HEK293T (cell line): ENCODE data around the gene C2CD2.
"Not testable (repeated sequence)": the region's sequence is repeated elsewhere in the genome, so short reads cannot be mapped to it uniquely, and the experiment has no call there.

Source experiments
- CTCF ChIA-PET: fragments of 350-600 bp; formaldehyde crosslinking; extraction: SDS; loops from one replicate; lab custom pipeline; 2021; ENCODE audit warnings: antibody characterized with exemption, inconsistent platforms; lab: Yijun Ruan, JAX
- POLR2A ChIA-PET: fragments of 350-600 bp; formaldehyde crosslinking; extraction: SDS; loops from one replicate; lab custom pipeline; 2020; ENCODE audit warnings: antibody characterized with exemption, inconsistent platforms; lab: Yijun Ruan, JAX
- DNase-seq: peaks from one replicate; pipeline ENCODE4 v3.0.0; 2012; ENCODE audit warnings: mixed read lengths; ENCODE audit errors: extremely low spot score
- ARNT ChIP-seq: fragments of 450-650 bp; IDR thresholded peaks from 2 replicates; pipeline ENCODE4 v1.6.1; 2017; ENCODE audit warnings: mild to moderate bottlenecking
- BHLHE40 ChIP-seq: fragments of 450-650 bp; IDR thresholded peaks from 2 replicates; pipeline ENCODE4 v1.6.1; 2016; ENCODE audit warnings: mild to moderate bottlenecking, moderate library complexity, borderline replicate concordance
- CTBP1 ChIP-seq: fragments of 450-650 bp; IDR thresholded peaks from 2 replicates; pipeline ENCODE4 v1.6.1; 2016; ENCODE audit warnings: borderline replicate concordance
- ELF4 ChIP-seq: fragments of 450-650 bp; IDR thresholded peaks from 2 replicates; pipeline ENCODE4 v1.6.1; 2017; ENCODE audit warnings: antibody characterized with exemption
- FOXA1 ChIP-seq: fragments of 450-650 bp; IDR thresholded peaks from 2 replicates; pipeline ENCODE4 v1.6.1; 2016; ENCODE audit warnings: mild to moderate bottlenecking
- FOXK2 ChIP-seq: fragments of 450-650 bp; IDR thresholded peaks from 2 replicates; pipeline ENCODE4 v1.6.1; 2016; ENCODE audit warnings: mild to moderate bottlenecking
- FOXM1 ChIP-seq: fragments of 450-650 bp; IDR thresholded peaks from 2 replicates; pipeline ENCODE4 v1.6.1; 2017; ENCODE audit warnings: mild to moderate bottlenecking, borderline replicate concordance
- HDGF ChIP-seq: fragments of 450-650 bp; IDR thresholded peaks from 2 replicates; pipeline ENCODE4 v1.6.1; 2017; ENCODE audit warnings: antibody characterized with exemption, borderline replicate concordance
- L3MBTL2 ChIP-seq: fragments of 450-650 bp; conservative IDR thresholded peaks from 2 replicates; pipeline ENCODE4 v1.6.1; 2016; ENCODE audit warnings: mild to moderate bottlenecking
- LEF1 ChIP-seq: fragments of 450-650 bp; IDR thresholded peaks from 2 replicates; pipeline ENCODE4 v1.6.1; 2017; ENCODE audit warnings: mild to moderate bottlenecking, borderline replicate concordance
- NFRKB ChIP-seq: fragments of 450-650 bp; IDR thresholded peaks from 2 replicates; pipeline ENCODE4 v1.6.1; 2016; ENCODE audit warnings: mild to moderate bottlenecking, moderate library complexity
- PKNOX1 ChIP-seq: fragments of 450-650 bp; IDR thresholded peaks from 2 replicates; pipeline ENCODE4 v1.6.1; 2016
- SP1 ChIP-seq: fragments of 450-650 bp; IDR thresholded peaks from 2 replicates; pipeline ENCODE4 v1.6.1; 2017
- SUZ12 ChIP-seq: fragments of 450-650 bp; IDR thresholded peaks from 2 replicates; pipeline ENCODE4 v1.6.1; 2016; ENCODE audit warnings: mild to moderate bottlenecking
- TARDBP ChIP-seq: fragments of 450-650 bp; IDR thresholded peaks from 2 replicates; pipeline ENCODE4 v1.6.1; 2016
- ZNF384 ChIP-seq: fragments of 450-650 bp; IDR thresholded peaks from 2 replicates; pipeline ENCODE4 v1.6.1; 2016

The C2CD2 gene

GRCh38 chr21:41961753-41962152, 7.9 kb upstream of the C2CD2 start:
- TF ChIP-seq FOXM1 (no peak), BHLHE40 (no peak), SP1 (no peak), CTBP1 (no peak), FOXA1 (no peak), L3MBTL2 (no peak), HDGF (no peak), ZNF384 (no peak), PKNOX1 (no peak), NFRKB (no peak), LEF1 (no peak), ARNT (no peak), ELF4 (no peak), TARDBP (no peak), SUZ12 (no peak), FOXK2 (no peak)
- no peak for DNase-seq
- POLR2A ChIA-PET, result no interaction called here

DNA sequence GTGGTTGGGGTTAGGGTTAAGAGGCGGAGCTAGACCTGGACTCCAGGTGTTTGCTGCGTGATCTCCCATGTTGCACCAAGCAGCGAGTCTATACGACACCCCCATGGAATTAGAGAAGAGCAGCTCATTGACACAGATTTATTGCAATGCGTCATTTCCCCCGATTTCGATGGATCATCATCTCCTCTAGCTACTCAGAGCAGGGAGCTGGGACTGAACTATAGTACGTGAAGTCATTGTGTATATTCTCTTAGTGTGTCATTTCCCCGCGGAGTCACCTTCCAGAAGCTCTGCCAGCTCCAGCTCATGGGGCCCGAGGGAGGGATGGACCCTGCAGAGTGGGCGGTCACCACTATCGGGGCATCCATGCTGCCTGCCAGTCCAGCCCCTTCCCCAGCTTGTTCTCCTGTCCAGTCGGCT, 7.5 kb upstream of the C2CD2 start:
- POLR2A ChIA-PET, result no interaction called here
- CTCF ChIA-PET, result interaction anchor here (1.6 kb wide), 1 partner anchor 13 kb away, joined by 3 read pairs; no protein-coding TSS in a partner anchor
- no peak for DNase-seq
- TF ChIP-seq ZNF384, result no peak
- no peak for TF ChIP-seq BHLHE40
- TF ChIP-seq FOXK2, result no peak
- no peak for TF ChIP-seq FOXM1
- no peak for TF ChIP-seq LEF1
- TF ChIP-seq SP1, result no peak
- no peak for TF ChIP-seq TARDBP
- TF ChIP-seq FOXA1, result no peak
- no peak for TF ChIP-seq PKNOX1
- no peak for TF ChIP-seq CTBP1
- no peak for TF ChIP-seq HDGF
- TF ChIP-seq SUZ12, result no peak
- TF ChIP-seq L3MBTL2, result no peak
- TF ChIP-seq ELF4, result no peak

More at GRCh38 chr21:41961753-41962152, 7.9 kb upstream of the C2CD2 start:
- CTCF ChIA-PET, result interaction anchor here (0.6 to 1.6 kb wide), 2 partner anchors 12 to 446 kb away, joined by 3 read pairs; no protein-coding TSS in a partner anchor

GRCh38 chr21:41960386-41960785, 6.6 kb upstream of the C2CD2 start:
- CTCF ChIA-PET, result interaction anchor here (1.6 kb wide), 1 partner anchor 14 kb away, joined by 3 read pairs; no protein-coding TSS in a partner anchor
- no peak for DNase-seq
- TF ChIP-seq ARNT, result no peak
- TF ChIP-seq FOXM1, result no peak
- no peak for TF ChIP-seq ZNF384
- no peak for TF ChIP-seq FOXK2
- TF ChIP-seq L3MBTL2, result no peak
- no peak for TF ChIP-seq ELF4
- no peak for TF ChIP-seq CTBP1
- no peak for TF ChIP-seq TARDBP
- no peak for TF ChIP-seq SP1
- no peak for TF ChIP-seq BHLHE40
- POLR2A ChIA-PET, result no interaction called here

DNA sequence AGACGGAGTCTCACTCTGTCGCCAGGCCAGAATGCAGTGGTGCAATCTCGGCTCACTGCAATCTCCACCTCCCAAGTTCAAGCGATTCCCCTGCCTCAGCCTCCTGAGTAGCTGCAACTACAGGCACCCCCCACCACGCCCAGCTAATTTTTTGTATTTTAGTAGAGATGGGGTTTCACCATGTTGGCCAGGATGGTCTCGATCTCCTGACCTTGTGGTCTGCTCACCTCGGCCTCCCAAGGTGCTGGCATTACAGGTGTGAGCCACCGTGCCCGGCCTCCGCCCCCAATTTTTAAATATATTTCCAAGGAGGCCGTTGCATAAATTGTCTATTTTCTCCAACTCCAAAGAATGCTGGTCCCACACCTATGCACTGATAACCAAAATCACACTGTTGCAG, 5.9 kb upstream of the C2CD2 start:
- CTCF ChIA-PET, DNase-seq, POLR2A ChIA-PET: not testable (repeated sequence)

GRCh38 chr21:41958886-41959563, 5.2 kb upstream of the C2CD2 start:
- TF ChIP-seq HDGF (no peak), PKNOX1 (no peak), TARDBP (no peak), ZNF384 (no peak), FOXK2 (no peak), SP1 (no peak), ELF4 (no peak), BHLHE40 (no peak), FOXA1 (no peak)
- ChIA-PET POLR2A (no interaction called here), CTCF (no interaction called here)
- no peak for DNase-seq

DNA sequence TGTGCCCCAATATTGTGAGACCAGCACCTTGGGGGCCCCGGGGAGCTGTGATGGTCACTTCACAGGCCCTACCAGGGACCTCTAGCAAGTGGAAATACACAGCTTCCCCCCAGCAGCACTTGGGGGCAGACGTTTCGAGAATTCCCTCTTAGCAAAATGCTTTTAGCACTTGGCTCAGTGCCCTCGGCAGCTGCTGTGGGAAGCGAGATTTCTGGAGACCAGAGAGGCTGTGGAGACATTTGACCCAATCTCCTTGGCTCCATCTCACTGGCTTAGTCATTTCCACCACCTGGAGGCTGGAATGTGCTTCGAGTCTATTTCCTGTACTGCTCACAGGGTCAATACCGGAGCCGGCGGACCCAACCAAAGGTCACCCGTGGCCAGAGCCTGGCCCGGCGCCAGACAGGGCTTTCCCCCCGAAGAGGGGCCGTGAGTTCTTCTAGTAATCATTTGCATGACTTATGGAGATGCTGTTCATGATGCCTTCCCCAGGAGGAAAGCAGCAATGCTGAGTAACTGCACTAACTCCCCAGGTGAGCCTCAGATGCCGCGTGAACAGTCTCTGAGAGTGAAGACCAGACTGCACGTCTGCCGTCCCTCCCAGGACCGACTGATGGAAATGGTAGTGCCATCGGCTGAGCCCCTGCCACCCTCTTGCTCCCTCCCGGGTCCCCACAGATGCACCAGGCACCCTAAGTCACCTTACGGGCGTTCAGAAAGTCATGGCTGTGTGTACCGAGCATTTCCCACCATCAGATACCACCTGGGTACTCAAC, 4.4 kb upstream of the C2CD2 start:
- POLR2A ChIA-PET, result interaction anchor here (0.6 kb wide), 1 partner anchor 255 kb away, joined by 3 read pairs; no protein-coding TSS in a partner anchor
- CTCF ChIA-PET, result no interaction called here
- TF ChIP-seq TARDBP (no peak), LEF1 (no peak), BHLHE40 (no peak), SP1 (no peak), HDGF (no peak), CTBP1 (no peak), ELF4 (no peak), ZNF384 (no peak), PKNOX1 (no peak), FOXA1 (no peak), FOXK2 (no peak), L3MBTL2 (no peak), ARNT (no peak), NFRKB (no peak), SUZ12 (no peak), FOXM1 (no peak)
- no peak for DNase-seq
